Astrocyte of the cerebellum (primary cell): ENCODE measurements around the gene FAM47E.

Experiments
- DNase-seq: peaks from one replicate; pipeline ENCODE4 v3.0.0-alpha.2; 2011; ENCODE audit warnings: low read depth
- H3K4me3 ChIP-seq: 2 replicates; pipeline ENCODE4 v1.5.1; 2011; ENCODE audit warnings: mild to moderate bottlenecking, low read depth, low read length, moderate library complexity
- in situ Hi-C: cut with HindIII; loops from 2 replicates; pipeline ENCODE4 v1.10.0; 2017; ENCODE audit warnings: low sequenced_read_pairs
- TF ChIP-seq, protein P1 (sequence below): IDR thresholded peaks from 2 replicates; pipeline ENCODE4 v1.5.1; 2012; ENCODE audit warnings: low read length, low read depth, moderate library complexity, mild to moderate bottlenecking; ENCODE audit errors: missing control alignments

FAM47E gene

DNA sequence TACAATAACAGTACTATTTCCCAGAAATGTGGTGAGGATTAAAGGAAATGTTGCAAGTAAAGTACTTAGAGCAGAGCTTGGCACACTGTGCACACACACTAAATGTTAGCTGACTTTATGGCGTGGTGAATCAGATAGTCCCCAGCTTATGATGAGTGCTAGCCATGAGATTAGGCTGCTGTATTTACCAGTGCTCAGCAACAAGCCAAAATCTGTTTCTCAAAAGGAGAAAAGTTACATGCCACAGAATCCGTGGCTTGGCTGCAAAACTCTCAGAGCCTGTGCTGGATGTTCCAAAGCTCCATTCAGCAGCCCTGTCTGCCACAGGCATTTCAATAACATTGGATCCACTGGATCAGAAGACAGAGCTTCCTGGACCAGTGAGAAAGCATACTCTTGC lies 42.3 kb downstream of the FAM47E start:
- DNase-seq, result no peak
- H3K4me3 ChIP-seq, result no peak overlapping the region
- in situ Hi-C loops, result no loop called here
- TF ChIP-seq, protein P1, sequence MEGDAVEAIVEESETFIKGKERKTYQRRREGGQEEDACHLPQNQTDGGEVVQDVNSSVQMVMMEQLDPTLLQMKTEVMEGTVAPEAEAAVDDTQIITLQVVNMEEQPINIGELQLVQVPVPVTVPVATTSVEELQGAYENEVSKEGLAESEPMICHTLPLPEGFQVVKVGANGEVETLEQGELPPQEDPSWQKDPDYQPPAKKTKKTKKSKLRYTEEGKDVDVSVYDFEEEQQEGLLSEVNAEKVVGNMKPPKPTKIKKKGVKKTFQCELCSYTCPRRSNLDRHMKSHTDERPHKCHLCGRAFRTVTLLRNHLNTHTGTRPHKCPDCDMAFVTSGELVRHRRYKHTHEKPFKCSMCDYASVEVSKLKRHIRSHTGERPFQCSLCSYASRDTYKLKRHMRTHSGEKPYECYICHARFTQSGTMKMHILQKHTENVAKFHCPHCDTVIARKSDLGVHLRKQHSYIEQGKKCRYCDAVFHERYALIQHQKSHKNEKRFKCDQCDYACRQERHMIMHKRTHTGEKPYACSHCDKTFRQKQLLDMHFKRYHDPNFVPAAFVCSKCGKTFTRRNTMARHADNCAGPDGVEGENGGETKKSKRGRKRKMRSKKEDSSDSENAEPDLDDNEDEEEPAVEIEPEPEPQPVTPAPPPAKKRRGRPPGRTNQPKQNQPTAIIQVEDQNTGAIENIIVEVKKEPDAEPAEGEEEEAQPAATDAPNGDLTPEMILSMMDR, result no peak

DNA sequence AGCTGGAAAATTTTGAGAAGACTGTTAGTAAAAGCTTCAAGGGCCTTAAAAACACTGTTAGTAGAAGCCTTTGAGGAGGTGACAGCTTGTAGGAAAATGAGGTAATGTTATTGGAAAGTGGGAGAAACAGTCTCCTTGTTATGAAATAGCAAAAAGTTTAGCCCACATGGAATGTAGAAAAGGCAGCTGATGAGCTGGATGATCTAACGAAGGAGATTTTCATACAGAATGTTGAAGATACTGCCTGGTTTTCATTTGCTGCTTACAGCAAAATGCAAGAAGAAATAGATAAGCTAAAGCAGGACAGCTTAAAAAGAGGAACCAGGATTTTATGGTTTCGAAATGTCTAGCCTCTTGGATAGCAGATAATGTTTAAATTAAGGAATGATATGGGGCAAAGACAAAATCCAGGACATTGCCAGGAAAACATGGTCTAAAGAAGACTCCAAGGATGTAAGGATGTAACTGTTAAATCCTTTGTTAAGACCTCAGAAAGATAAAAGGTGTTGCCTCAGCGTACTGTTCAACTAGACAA lies 44.8 kb downstream of the FAM47E start:
- in situ Hi-C loops, result no loop called here
- TF ChIP-seq, protein P1, result no peak

DNA sequence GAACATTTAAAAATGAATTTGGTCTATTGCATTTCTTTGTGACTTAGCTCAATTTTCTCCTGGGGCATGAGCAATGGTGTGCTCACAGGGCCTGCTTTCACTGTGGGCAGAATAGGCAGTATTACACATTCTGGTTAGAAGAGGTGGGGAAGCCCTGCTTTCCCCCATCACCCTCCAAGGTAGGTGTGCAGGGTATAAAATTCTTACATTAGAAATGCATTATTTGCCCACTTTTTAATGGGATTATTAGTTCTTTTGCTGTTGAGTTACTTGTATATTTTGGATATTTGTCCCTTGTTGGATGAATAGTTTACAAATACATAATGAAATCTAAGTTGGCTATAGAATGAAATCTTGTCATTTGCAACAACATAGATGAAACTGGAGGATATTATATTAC lies 46.7 kb downstream of the FAM47E start:
- DNase-seq, result no peak
- in situ Hi-C loops, result no loop called here
- no peak overlapping the region for H3K4me3 ChIP-seq
- TF ChIP-seq, protein P1, result no peak

More for the DNA sequence above, 44.8 kb downstream of the FAM47E start:
- H3K4me3 ChIP-seq, result no peak overlapping the region
- DNase-seq, result no peak

DNA sequence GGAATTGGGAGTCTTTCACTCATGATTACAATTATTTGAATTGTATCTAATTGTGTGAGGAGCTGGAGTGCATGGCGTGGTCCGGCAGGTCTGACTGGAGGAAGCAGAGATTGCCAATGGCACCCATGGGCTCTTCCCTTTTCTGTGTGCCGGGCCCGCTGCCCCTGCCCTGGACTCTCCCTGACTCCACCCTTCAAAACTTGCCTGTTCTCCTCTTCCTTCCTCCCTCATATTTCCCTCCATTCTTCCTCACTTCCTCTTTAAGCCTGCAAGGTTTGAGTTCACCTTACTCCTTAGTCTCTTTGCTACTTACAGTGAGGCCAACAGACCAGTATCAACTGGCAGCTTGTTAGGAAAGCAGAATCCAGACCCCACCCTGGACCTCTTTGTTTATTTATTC lies 48.5 kb downstream of the FAM47E start:
- TF ChIP-seq, protein P1, result no peak
- DNase-seq, result no peak
- no peak overlapping the region for H3K4me3 ChIP-seq
- in situ Hi-C loops, result no loop called here

DNA sequence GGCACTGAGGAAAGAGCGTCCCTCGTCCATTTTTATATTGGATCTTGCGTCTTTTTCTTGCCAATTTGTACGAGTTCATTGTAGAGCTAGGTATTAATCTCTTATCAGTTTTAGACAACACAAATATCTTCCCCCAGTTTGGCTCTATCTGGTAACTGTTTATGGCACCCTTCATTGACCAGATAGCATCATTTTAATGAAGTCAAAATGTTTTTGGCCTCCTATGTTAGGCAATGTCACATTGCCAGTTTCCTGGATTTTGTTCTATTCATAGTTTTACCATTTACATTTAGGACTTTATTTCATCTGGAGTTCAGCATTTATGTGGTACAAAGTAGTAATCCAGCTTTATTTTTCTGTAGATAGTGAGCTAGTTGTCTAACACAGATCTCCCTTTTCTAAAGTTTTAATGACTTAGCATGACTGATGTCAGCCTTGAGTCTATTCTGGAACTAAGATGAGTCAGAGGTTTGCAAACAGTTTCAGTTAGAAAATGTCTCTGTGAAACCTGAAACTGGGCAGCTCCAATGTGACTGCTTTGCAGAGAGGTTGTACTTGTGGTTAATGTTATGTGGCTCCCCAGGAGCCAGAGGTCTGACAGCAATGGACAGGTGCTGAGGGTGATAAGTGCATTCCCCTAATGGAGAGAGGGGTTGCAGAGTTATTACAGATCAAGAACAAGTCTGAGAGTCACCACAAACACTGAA lies 49.7 kb downstream of the FAM47E start:
- in situ Hi-C loops, result no loop called here
- H3K4me3 ChIP-seq, result no peak overlapping the region
- TF ChIP-seq, protein P1, result no peak
- DNase-seq, result peak; percentile 40

DNA sequence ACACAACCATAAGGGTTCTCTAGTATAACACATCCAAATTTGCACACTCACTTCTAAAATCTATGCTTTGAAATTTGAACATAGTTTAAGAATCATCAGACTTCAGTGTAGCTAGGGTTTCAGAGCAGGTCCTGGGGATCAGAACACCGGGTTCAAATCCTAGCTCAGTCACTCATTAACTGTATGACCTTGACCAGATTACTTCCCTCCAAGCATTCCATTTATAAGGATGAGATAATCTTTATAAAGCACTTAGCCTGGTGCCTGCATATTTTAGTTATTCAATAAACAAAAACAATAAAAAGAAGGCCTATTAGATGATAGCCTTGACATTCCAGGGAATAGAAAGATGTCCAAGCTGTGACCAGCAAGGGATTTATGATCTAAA lies 50.2 kb downstream of the FAM47E start:
- TF ChIP-seq, protein P1, result no peak
- in situ Hi-C loops, result no loop called here
- H3K4me3 ChIP-seq, result no peak overlapping the region
- DNase-seq, result no peak
